Right ventricle myocardium superior (tissue), 1 donor: ENCODE results near the gene NPIPA5. TPM values are rescaled to one million over a fixed set of nuclear protein-coding genes. Genes with fewer than 3 reads are reported as not detected.
"Not testable (repeated sequence)": the region's sequence is repeated elsewhere in the genome, so short reads cannot be mapped to it uniquely, and the experiment has no call there.

Experiments used
- ATAC-seq: fragments of 200-7000 bp; cut with Tn5 transposase; one replicate; pipeline ENCODE4 v1.9.1; 2020; ENCODE audit warnings: mild to moderate bottlenecking; ENCODE audit not compliant: poor library complexity
- DNase-seq: peaks from one replicate; pipeline ENCODE4 v3.0.0-alpha.2; 2020
- intact Hi-C: fragments of 100-400 bp; cut with DNase I; formaldehyde crosslinking; loops from one replicate; pipeline ENCODE4 v1.11.2; 2022
- total RNA-seq: library from RNA; stranded (reverse); fragmentation: NEBNext Ultra II Directional; extraction: Animal tissue kit (Norgen Biotek cat#: 25700); gene quantifications from one replicate; pipeline ENCODE4 v1.2.1, GENCODE V29; 2021
- donor health status: DM: no; HTN: yes; CAD: no; lungs with severe emphysema.

The NPIPA5 gene
- total RNA-seq, 1 donor from 2014 or later: 5.2 TPM

DNA sequence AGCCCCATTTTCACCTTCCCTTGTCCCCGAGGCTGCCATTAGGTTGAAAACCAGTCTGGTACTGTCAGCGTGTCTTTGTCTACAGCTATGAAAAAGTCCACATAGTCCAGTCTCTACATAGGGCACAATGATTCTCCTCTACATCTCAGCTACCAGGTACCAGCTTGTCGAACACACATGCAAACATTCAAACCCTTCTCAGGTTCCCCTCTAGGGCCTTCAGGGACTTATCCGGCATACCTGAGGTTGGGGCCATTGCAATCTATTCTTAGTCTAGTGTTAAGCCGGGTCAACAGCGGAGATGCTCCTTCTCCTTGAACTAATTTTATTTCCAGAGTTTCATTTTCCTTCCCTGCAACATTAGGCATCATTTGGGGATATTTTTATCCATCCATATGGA lies 54.7 kb downstream of the NPIPA5 start:
- ATAC-seq, intact Hi-C loops, DNase-seq: not testable (repeated sequence)

- intact Hi-C loops, DNase-seq, ATAC-seq: not testable (repeated sequence)
Measured at GRCh38 chr16:15321221-15321620, 56.9 kb downstream of the NPIPA5 start.

DNA sequence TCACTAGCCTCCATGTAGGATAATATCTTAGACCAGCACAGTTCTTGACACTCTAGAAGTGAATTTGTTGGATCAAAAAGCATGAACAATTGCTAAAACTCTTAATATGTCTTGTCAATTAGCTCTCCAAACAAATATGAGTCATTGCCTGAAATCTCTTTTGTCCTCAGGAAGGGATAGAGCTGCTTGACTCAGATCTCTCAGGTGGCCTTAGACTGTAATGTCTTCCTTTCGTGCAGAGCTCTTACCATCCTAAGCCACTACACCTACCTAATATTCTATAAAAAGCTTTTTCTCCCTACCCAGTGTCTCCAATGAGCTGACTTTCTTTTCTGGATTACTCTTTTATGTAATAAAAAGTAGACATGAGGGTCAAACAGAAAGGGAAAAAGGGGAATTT lies 63.5 kb downstream of the NPIPA5 start:
- ATAC-seq, DNase-seq, intact Hi-C loops: not testable (repeated sequence)

Other genes with a start within 250 kb of the NPIPA5 start
- 6.1 TPM for gene MPV17L, start 17.5 kb upstream of the NPIPA5 start, total RNA-seq
- 71.8 TPM for gene BMERB1, start 56.3 kb upstream of the NPIPA5 start, total RNA-seq